Activated T-cell treated with anti-CD3 and anti-CD28 coated beads for 24 hours (primary cell): ENCODE measurements around the gene SP6.
A peak's percentile ranks its signal among the peaks of the same experiment; 100 is the strongest.

Experiments
- DNase-seq: peaks from one replicate; pipeline ENCODE4 v3.0.0-alpha.2; 2020; ENCODE audit warnings: low read depth

The SP6 gene

GRCh38 chr17:47810200-47810821 is 40.7 kb downstream of the SP6 start:
- DNase-seq = no peak

DNA sequence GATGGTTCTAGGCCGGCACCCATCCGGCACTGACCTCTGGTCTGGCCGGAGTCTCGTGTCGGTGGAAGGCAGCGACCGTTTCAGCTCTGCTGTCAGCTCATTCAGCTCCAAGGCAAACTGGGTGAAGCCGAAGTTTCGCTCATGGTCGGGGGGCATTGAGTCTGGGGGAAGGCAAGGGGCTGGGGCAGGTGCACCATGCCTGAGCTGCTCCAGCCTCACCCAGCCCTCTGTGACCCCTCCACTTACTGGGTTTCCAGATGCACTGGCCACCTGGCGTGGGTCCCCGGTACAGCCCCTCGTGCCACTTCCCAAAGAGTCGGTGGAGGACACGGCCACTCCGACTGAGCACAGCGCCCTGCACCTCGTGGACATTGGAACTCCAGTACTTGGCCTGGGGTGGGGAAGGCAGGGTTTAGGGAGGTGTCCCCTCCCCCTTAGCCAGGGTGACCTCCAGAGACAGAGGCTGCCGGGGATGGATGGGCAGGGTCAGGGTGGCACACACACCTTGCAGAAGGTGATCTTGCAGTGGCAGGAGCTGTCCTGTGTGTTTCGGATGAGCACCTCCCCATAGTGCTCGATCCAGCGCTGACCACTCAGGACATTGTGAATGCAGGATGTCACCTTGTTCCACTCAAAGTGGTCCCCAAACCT is 42.0 kb downstream of the SP6 start:
- DNase-seq = no peak

DNA sequence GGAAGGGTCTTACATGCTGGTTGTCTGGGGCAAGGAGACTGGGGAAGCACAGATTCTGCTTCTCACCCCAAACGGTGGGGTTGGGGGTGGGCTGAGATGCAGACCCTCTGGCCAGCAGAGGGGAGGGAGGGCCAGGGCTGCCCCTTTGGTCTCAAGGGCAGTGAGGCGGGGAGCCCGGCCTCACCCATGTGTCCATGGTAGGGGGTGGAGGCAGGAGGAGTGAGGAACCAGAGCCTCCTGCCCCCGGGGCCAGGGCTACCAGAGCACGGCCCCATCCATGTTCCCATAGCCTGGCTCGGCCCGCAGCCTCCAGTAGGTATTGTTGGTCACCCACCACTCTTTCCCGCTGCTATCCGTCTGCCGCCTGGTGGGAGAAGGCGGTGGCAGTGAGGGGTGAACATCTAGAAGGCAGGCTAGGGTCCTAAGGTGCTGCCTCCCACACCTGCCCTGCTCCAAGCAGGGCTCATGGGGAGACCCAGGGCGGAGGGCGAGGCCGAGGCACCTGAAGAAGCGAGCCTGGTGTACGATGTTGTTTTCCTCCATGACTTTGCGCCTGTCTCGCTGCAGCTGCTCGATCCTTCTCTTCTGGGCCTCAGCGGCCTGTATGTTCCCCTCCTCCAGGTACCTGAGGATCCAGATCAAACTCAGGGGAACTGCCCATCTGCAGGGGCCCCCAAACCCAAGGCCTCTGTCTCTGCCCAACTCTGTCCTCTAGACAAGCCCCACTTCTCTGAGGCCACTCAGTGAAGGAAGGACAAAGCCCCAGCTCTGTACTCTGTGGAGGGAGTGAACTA is 42.7 kb downstream of the SP6 start:
- DNase-seq = no peak

DNA sequence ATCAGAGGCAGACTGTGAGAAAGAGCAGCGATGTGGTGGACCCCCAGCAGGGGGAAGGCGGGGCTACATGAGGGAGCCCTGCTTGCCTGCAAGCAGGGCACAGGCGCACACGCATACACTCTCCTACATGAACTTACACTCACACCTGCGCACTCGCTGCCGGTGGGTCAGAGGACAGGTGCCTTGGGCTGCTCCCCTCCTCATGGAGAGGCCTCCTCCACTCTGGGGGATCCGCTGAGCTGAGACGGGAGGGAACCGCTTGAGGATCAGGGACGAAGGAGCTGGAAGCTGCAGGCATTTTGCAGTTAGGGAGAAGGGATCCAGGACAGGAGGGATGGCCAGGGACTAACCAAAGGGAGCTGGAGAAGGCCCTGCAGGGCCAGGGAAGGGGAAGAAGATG is 43.5 kb downstream of the SP6 start:
- no peak for DNase-seq

DNA sequence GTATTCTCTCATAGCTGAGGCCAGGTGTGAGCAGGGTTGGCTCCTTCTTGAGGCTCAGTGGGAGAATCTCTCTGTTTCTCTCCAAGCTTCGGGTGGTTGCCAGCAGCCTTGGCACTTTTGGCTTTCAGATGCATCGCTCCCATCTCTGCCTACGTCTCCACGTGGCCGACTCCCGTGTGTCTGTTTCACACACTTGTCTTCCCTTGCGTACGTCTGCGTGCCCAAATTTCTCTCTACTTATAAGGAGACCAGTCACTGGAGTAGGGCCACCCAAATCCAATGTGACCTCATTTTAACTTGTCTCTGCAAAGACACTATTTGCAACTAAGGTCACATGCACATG is 44.1 kb downstream of the SP6 start:
- DNase-seq = no peak

DNA sequence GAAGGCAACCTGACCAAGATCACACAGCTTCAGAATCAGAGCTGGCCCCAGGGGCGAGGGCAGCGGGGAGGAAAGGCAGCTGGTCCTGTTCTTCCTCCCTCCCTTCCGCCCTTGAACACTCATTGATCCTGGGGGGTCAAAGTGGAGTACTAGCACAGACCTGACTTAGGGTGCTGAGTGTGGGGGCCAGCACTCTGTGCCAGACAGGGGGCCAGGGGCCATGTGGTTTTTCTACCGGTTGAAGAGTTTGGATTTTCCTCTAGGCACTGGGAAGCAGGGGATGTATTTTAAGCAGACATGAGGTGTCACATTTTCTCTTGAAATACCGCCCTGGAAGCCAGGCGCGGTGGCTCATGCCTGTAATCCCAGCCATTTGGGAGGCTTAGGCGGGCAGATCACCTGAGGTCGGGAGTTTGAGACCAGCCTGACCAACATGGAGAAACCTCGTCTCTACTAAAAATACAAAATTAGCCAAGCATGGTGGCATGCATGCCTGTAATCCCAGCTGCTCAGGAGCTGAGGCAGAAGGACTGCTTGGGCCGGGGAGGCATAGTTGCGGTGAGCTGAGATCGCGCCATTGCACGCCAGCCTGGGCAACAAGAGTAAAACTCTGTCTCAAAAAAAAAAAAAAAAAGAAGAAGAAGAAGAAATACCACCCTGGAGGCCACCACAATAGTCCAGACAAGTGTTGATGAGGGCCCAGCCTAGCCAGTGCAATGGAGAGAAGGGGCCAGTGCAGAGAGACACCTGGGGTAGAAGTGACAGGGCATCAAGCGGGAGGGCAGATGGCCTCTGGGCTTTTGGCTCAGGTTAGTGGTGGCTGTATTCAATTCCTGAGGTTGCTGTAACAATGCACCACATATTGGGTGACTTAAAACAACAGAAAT is 44.7 kb downstream of the SP6 start:
- DNase-seq = no peak

- no peak for DNase-seq
Observed at GRCh38 chr17:47804461-47804860, 46.5 kb downstream of the SP6 start.

DNA sequence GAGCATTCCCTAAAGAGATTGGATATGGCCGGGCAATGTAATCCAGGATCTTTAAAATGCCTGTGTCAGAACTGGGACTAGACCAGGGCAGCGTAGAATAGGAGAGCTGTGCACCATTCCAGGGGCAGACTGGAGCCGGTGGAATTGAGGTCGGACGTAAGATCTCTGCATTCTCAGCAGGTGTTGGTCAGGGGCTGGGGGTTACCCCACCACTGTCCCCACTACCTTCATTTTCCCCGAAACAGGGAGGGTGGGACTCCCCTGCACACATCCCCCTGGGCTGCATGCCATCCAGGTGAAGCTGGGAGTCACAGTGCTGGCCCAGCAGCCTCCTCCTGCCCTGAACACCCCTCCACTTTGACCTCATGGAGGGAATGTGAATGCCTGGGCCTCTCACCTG is 47.2 kb downstream of the SP6 start:
- no peak for DNase-seq

- no peak for DNase-seq
Observed at GRCh38 chr17:47803201-47803600, 47.8 kb downstream of the SP6 start.

- DNase-seq = peak; percentile 51
Observed at GRCh38 chr17:47802341-47803022, 48.5 kb downstream of the SP6 start.

DNA sequence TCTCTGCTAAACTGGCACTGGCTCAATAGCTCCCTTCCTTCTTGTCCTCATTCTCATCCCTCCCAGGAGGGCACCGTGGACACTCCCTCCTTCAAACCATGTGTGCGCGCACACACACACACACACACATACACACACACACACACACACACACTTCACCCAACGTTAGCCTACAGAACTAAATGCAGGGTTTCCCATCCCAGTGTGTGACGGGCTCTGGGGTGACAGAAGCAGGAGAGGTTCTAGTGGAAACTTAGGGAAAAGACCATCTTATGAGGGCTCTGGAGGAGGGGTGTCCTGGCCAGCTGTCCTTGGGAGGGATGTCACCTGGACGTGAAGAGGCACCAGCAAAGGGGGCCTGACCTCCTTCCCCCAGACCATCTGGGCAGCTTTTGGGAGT is 49.1 kb downstream of the SP6 start:
- DNase-seq = no peak

GRCh38 chr17:47801176-47801765 is 49.7 kb downstream of the SP6 start:
- DNase-seq = no peak

GRCh38 chr17:47800686-47801085 is 50.3 kb downstream of the SP6 start:
- no peak for DNase-seq

DNA sequence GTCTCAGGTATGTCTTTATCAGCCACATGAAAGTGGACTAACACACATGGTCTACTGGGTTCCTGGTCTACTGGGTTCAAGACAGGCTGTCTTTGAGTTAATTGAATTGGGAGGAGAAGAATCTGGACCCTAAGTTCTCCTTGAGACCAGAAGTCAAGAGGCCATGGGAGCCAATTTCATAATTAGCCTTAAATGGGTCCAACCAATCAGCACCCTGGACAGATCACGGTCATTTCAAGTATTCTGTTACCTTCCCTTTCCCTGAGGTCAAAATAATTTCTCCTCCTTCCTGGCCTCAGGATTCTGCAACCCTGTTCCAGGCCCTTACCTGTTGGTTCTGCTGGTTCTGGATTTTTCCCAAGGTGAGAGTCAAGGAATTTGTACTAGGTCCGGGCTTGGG is 53.2 kb downstream of the SP6 start:
- no peak for DNase-seq
